HUES48 (cell line): ENCODE results near the gene GAS7.
"Not testable (repeated sequence)": the region's sequence is repeated elsewhere in the genome, so short reads cannot be mapped to it uniquely, and the experiment has no call there.

Source experiments
- H3K27ac ChIP-seq: one replicate; pipeline ENCODE4 v1.7.0; 2013; ENCODE audit warnings: low read depth, low read length, inconsistent platforms
- H3K27me3 ChIP-seq: 2 replicates; pipeline ENCODE4 v1.6.1; 2013; ENCODE audit warnings: mild to moderate bottlenecking, low read length; ENCODE audit not compliant: control insufficient read depth, insufficient read depth
- H3K36me3 ChIP-seq: 2 replicates; pipeline ENCODE4 v1.6.1; 2013; ENCODE audit warnings: low read length; ENCODE audit not compliant: control insufficient read depth, insufficient read depth
- H3K4me1 ChIP-seq: 2 replicates; pipeline ENCODE4 v1.6.1; 2013; ENCODE audit warnings: mild to moderate bottlenecking, low read length; ENCODE audit not compliant: control insufficient read depth, insufficient read depth
- H3K4me3 ChIP-seq: 2 replicates; pipeline ENCODE4 v1.5.1; 2013; ENCODE audit warnings: mild to moderate bottlenecking, low read depth, low read length
- H3K9ac ChIP-seq: 2 replicates; pipeline ENCODE4 v1.6.1; 2013; ENCODE audit warnings: mild to moderate bottlenecking, low read depth, low read length, moderate library complexity
- H3K9me3 ChIP-seq: 2 replicates; pipeline ENCODE4 v1.6.1; 2013; ENCODE audit warnings: low read length; ENCODE audit not compliant: control insufficient read depth, insufficient read depth

GAS7 gene

GRCh38 chr17:9924735-9925191, 273.6 kb downstream of the GAS7 start:
- H3K4me3 ChIP-seq = no peak overlapping the region
- no peaks in the 10 kb centered on the region for H3K27me3 ChIP-seq
- H3K9ac ChIP-seq = no peak overlapping the region
- H3K36me3 ChIP-seq = no peaks in the 10 kb centered on the region
- no peaks in the 10 kb centered on the region for H3K9me3 ChIP-seq
- H3K4me1 ChIP-seq = no peaks in the 10 kb centered on the region
- no peak overlapping the region for H3K27ac ChIP-seq

DNA sequence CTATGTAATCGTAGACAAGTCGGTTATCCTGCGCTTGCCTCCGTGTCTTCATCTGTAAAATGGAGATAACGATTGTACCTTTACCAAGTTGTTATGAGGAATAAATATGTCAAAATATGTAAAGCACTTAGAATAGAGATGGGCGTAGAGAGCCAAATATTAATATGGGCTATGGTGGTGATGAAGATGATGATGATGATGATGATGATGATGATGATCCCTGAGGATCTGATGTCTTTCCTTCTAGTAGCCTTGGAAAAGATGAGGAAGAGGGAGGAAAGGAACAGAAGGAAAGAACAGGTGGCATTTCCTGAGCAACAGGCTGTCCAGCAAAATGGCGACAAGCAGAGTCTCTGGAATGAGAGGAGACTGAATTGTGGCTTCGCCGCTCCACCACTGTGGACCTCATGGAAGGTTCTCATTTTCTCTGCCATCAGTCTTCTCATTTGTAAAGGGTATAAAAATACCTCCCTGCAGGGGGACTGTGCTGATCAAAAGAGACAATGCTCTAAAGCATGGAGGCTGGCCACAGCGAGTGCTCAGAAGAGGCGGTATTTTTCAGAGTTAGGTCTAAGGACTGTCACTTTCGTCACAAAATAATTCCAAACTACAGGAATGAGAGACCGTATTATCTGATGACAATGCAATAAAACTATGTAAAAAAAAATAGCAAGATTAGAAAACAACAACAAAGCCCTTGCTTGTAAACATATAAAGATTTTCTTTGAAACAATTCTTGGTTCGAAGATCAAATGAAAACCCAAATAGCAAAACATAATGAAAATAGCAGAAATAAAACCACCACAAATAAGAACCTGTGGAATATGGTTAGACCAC, 276.2 kb downstream of the GAS7 start:
- Histone ChIP-seq H3K4me3 (no peak overlapping the region), H3K36me3 (no peaks in the 10 kb centered on the region), H3K4me1 (no peaks in the 10 kb centered on the region), H3K27ac (no peak overlapping the region), H3K27me3 (no peaks in the 10 kb centered on the region), H3K9ac (no peak overlapping the region), H3K9me3 (no peaks in the 10 kb centered on the region)

GRCh38 chr17:9921216-9921615, 277.2 kb downstream of the GAS7 start:
- not testable (repeated sequence) for H3K9me3 ChIP-seq, H3K36me3 ChIP-seq, H3K9ac ChIP-seq, H3K27me3 ChIP-seq, H3K4me3 ChIP-seq, H3K4me1 ChIP-seq, H3K27ac ChIP-seq

DNA sequence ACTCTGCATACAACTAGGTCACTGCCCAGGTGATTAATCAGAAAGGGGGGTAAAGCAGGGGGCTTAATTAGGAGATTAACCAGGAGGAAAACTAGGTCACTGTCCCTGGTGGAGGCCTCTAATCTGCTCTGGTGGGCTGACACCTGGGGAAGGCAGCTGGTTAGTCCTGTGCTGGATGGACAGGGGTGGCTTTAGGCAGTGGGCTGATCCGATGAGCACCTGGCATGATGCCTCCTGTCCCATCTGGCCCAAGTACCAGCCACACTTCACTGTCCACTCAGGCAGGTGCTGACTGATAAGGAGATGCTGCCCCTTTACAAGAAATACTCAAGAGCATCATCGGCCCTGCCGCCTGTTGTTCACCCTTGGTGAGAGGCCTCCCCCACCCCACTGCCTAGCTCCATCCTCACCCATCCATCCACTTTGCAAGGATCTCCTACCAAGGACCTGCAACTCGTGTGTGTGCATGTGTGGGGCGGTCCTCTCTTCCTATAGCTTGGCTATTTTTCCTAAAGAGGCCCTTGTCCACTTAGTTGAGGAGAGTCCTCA, 279.5 kb downstream of the GAS7 start:
- Histone ChIP-seq H3K9me3 (no peaks in the 10 kb centered on the region), H3K4me3 (no peak overlapping the region), H3K27me3 (no peaks in the 10 kb centered on the region), H3K4me1 (no peaks in the 10 kb centered on the region), H3K36me3 (no peaks in the 10 kb centered on the region), H3K9ac (no peak overlapping the region), H3K27ac (no peak overlapping the region)

DNA sequence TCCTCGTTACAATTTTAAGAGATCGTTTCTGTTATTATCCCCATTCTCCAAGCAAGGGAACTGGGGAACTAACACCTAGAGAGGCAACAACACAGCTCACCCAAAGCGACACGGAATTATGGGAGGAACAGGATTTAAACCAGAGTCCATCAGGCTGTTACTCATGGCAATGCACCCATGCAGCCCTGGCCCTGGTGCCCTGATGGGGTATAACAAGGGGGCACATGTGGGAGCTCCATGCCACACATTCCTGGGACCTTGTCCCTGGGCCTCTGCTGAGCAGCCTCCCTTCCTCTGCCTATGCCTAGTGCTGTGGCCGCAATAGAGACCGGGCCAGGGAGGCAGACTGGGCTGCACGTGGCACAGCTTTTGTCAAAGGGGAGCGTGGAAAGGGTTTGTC, 280.1 kb downstream of the GAS7 start:
- Histone ChIP-seq H3K9ac (no peak overlapping the region), H3K9me3 (no peaks in the 10 kb centered on the region), H3K36me3 (no peaks in the 10 kb centered on the region), H3K4me1 (no peaks in the 10 kb centered on the region), H3K27ac (no peak overlapping the region), H3K4me3 (no peak overlapping the region), H3K27me3 (no peaks in the 10 kb centered on the region)

GRCh38 chr17:9917801-9918200, 280.6 kb downstream of the GAS7 start:
- Histone ChIP-seq H3K4me3 (no peak overlapping the region), H3K9ac (no peak overlapping the region), H3K27me3 (no peaks in the 10 kb centered on the region), H3K9me3 (no peaks in the 10 kb centered on the region), H3K4me1 (no peaks in the 10 kb centered on the region), H3K27ac (no peak overlapping the region), H3K36me3 (no peaks in the 10 kb centered on the region)

DNA sequence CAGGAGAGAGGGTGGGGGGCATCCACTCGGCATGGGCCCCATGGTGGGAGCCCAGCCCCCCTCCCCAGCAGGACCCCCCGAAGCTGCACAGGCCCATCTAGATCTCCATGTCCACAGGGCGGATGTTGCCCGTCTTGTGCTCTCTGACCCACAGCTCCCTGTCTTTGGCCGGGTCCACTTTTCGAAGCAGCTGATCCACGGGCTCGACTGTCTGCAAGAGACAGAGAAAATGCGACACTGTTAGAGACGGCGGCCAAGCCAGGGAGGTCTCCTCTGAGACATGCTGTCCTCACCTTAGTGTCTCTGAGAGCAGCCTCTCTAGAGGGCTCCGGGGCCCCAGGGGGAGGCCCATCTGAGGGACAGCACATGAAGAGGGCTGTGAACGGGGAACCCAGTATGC, 281.3 kb downstream of the GAS7 start:
- no peaks in the 10 kb centered on the region for H3K36me3 ChIP-seq
- no peak overlapping the region for H3K9ac ChIP-seq
- no peaks in the 10 kb centered on the region for H3K27me3 ChIP-seq
- H3K27ac ChIP-seq = no peak overlapping the region
- no peaks in the 10 kb centered on the region for H3K4me1 ChIP-seq
- no peak overlapping the region for H3K4me3 ChIP-seq
- H3K9me3 ChIP-seq = no peaks in the 10 kb centered on the region

- no peaks in the 10 kb centered on the region for H3K27me3 ChIP-seq
- no peak overlapping the region for H3K4me3 ChIP-seq
- H3K36me3 ChIP-seq = no peaks in the 10 kb centered on the region
- no peaks in the 10 kb centered on the region for H3K4me1 ChIP-seq
- no peaks in the 10 kb centered on the region for H3K9me3 ChIP-seq
- no peak overlapping the region for H3K27ac ChIP-seq
- no peak overlapping the region for H3K9ac ChIP-seq
These were observed 282.3 kb downstream of the GAS7 start for GRCh38 chr17:9916108-9916507.

DNA sequence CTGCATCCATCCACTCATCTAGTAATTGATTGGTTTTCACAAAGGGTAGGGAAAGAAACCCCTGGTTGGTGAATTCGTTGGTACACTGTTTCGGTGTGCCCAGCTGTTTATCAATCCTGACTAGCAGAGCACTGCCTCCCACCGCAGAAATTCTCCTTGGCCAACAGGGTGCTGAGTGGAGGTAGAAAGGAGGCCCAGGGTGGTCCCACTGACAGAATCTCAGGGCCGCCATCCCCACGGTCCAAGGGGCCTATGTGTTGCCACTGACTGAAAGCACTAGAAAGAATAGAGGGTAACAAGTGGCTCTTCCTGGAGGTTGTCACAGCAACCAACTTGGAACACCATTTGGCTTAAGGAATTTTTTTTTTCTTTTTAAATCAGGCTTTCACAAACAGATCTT, 284.9 kb downstream of the GAS7 start:
- no peak overlapping the region for H3K4me3 ChIP-seq
- H3K9me3 ChIP-seq = no peaks in the 10 kb centered on the region
- no peak overlapping the region for H3K27ac ChIP-seq
- no peaks in the 10 kb centered on the region for H3K4me1 ChIP-seq
- H3K27me3 ChIP-seq = no peaks in the 10 kb centered on the region
- no peak overlapping the region for H3K9ac ChIP-seq
- no peaks in the 10 kb centered on the region for H3K36me3 ChIP-seq

GRCh38 chr17:9912121-9913099, 286.0 kb downstream of the GAS7 start:
- Histone ChIP-seq H3K4me3 (no peak overlapping the region), H3K36me3 (no peaks in the 10 kb centered on the region), H3K9me3 (no peaks in the 10 kb centered on the region), H3K27me3 (no peaks in the 10 kb centered on the region), H3K27ac (no peak overlapping the region), H3K9ac (no peak overlapping the region), H3K4me1 (no peaks in the 10 kb centered on the region; the same call in 1 of the 2 replicates)
